Panc1 (cell line): ENCODE results near the gene BACH2.

Experiments
- POLR2AphosphoS5 ChIP-seq: IDR thresholded peaks from 2 replicates; pipeline ENCODE4 v1.6.1; 2012; ENCODE audit warnings: mild to moderate bottlenecking, low read depth, low read length, moderate library complexity
- REST ChIP-seq, 2 experiments: IDR thresholded peaks; 2 replicates each; pipeline ENCODE4 v1.6.1; 2011 to 2012; ENCODE audit warnings: low read depth in 2 of 2, control low read depth in 1 of 2, low read length in 1 of 2, mild to moderate bottlenecking in 1 of 2, moderate library complexity in 1 of 2; ENCODE audit not compliant: insufficient read depth in 1 of 2
- SIN3A ChIP-seq: IDR thresholded peaks from 2 replicates; pipeline ENCODE4 v1.6.1; 2012; ENCODE audit warnings: low read depth, mild to moderate bottlenecking, low read length, moderate library complexity, borderline replicate concordance; ENCODE audit not compliant: insufficient read depth
- TCF7L2 ChIP-seq: IDR thresholded peaks from 2 replicates; pipeline ENCODE4 v1.6.1; 2011; ENCODE audit warnings: mild to moderate bottlenecking, low read depth, low read length, inconsistent platforms
- TF ChIP-seq, protein P1 (sequence below): fragments of 450-650 bp; IDR thresholded peaks from 2 replicates; pipeline ENCODE4 v1.5.1; 2017; ENCODE audit warnings: mild to moderate bottlenecking

GRCh38 chr6:89887452-89888137 is 409.0 kb downstream of the BACH2 start:
- TF ChIP-seq, protein P1, sequence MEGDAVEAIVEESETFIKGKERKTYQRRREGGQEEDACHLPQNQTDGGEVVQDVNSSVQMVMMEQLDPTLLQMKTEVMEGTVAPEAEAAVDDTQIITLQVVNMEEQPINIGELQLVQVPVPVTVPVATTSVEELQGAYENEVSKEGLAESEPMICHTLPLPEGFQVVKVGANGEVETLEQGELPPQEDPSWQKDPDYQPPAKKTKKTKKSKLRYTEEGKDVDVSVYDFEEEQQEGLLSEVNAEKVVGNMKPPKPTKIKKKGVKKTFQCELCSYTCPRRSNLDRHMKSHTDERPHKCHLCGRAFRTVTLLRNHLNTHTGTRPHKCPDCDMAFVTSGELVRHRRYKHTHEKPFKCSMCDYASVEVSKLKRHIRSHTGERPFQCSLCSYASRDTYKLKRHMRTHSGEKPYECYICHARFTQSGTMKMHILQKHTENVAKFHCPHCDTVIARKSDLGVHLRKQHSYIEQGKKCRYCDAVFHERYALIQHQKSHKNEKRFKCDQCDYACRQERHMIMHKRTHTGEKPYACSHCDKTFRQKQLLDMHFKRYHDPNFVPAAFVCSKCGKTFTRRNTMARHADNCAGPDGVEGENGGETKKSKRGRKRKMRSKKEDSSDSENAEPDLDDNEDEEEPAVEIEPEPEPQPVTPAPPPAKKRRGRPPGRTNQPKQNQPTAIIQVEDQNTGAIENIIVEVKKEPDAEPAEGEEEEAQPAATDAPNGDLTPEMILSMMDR = no peak
- TF ChIP-seq REST (IDR thresholded peaks at IDR 0.05; ENCODE audit: insufficient read depth in 1 of 2, low read depth in 2 of 2, low read length in 1 of 2) (no peak), TCF7L2 (no peak), POLR2AphosphoS5 (no peak), SIN3A (no peak)
